ENCODE results near the gene FAM118A. TPM values are rescaled to one million over a fixed set of nuclear protein-coding genes. Genes with fewer than 3 reads are reported as not detected.
"Not testable (repeated sequence)": the region's sequence is repeated elsewhere in the genome, so short reads cannot be mapped to it uniquely, and the experiment has no call there.

The FAM118A gene
- 89.7 and 121 TPM in 2 replicates for total RNA-seq (ENCODE audit: low replicate concordance)
- long read RNA-seq, partial matches to known transcripts: 8 of 45 reads
- long read RNA-seq, other reads (novel, unspliced or antisense): 33 of 45 reads

DNA sequence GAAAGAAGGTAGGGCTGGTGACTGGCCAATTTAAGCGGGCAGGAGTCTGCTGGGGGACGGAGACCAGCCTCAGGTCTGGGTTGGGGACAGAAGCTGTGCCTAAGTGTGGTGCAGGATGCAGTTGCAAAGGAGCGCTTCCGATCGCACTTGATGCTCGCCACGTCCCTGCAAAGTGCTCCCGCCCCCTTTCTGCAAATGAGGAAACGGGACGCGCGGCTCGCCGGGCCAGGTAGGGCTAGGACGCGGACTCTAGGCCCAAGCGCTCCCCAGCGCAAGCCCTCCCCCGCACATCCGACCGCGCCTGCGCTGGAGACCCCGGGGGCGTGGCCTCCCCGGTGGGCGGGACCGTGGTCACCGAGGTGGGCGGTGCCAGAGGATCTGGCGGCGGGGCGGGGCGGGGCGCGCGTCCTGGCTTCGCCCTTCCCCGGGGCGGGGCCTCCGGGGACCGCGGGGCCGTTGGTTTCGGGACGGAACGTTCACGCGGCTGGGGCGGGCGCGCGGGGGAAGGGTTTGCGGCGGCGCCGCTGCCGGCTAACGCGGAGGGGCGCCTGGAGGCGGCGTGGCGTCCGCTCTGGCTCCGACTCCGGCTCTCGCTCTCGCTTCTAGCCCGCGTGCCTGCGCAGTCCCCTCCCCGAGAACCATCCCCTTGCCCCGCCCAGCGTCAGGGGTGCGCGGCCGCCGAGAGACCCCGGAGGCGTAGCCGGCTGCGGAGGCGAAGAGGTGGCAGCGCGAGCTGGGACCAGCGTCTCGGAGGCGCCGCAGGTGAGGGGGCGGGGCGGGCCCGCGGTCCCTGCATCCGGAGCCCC, at the start of gene FAM118A:
TSS of gene FAM118A (plus strand) at position 513 of the 806 bp plus-strand sequence. CDS start 12,446 bp downstream, outside the sequence.
- H3K4me1 Mint-ChIP-seq (ENCODE audit: unreplicated experiment): peaks cover 31% of the 10 kb centered on the region
- peak within 1 kb of the TSS; percentile 94 for H3K27ac Mint-ChIP-seq
- peaks cover 15% of the 10 kb centered on the region for H3K36me3 Mint-ChIP-seq
- DNase-seq (ENCODE audit: extremely low spot score, unreplicated experiment): peak; percentile 100
- H3K9me3 Mint-ChIP-seq: no peaks in the 10 kb centered on the region
- H3K27me3 Mint-ChIP-seq: peaks cover 3% of the 10 kb centered on the region
- TF ChIP-seq, protein P1, sequence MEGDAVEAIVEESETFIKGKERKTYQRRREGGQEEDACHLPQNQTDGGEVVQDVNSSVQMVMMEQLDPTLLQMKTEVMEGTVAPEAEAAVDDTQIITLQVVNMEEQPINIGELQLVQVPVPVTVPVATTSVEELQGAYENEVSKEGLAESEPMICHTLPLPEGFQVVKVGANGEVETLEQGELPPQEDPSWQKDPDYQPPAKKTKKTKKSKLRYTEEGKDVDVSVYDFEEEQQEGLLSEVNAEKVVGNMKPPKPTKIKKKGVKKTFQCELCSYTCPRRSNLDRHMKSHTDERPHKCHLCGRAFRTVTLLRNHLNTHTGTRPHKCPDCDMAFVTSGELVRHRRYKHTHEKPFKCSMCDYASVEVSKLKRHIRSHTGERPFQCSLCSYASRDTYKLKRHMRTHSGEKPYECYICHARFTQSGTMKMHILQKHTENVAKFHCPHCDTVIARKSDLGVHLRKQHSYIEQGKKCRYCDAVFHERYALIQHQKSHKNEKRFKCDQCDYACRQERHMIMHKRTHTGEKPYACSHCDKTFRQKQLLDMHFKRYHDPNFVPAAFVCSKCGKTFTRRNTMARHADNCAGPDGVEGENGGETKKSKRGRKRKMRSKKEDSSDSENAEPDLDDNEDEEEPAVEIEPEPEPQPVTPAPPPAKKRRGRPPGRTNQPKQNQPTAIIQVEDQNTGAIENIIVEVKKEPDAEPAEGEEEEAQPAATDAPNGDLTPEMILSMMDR (conservative IDR thresholded peaks at IDR 0.05): peak; percentile 14
- peak within 1 kb of the TSS; percentile 90 for H3K4me3 Mint-ChIP-seq

DNA sequence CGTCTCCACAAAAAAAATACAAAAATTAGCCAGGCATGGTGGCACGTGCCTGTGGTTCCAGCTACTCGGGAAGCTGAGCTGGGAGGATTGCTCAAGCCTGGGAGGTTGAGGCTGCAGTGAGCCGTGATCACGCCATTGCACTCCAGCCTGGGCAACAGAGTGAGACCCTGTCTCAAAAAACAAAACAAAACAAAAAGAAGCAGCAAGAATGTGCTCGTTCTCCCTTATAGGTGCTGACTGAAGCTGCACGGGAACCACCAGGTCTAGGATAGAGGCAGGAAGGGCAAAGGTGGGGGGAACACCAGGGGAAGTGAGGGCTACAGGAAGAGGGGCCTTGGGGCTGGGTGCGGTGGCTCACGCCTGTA, 49.4 kb upstream of the FAM118A start:
- not testable (repeated sequence) for H3K36me3 Mint-ChIP-seq; H3K27ac Mint-ChIP-seq; H3K4me1 Mint-ChIP-seq (ENCODE audit: unreplicated experiment); H3K9me3 Mint-ChIP-seq; H3K4me3 Mint-ChIP-seq; DNase-seq (ENCODE audit: extremely low spot score, unreplicated experiment); H3K27me3 Mint-ChIP-seq

DNA sequence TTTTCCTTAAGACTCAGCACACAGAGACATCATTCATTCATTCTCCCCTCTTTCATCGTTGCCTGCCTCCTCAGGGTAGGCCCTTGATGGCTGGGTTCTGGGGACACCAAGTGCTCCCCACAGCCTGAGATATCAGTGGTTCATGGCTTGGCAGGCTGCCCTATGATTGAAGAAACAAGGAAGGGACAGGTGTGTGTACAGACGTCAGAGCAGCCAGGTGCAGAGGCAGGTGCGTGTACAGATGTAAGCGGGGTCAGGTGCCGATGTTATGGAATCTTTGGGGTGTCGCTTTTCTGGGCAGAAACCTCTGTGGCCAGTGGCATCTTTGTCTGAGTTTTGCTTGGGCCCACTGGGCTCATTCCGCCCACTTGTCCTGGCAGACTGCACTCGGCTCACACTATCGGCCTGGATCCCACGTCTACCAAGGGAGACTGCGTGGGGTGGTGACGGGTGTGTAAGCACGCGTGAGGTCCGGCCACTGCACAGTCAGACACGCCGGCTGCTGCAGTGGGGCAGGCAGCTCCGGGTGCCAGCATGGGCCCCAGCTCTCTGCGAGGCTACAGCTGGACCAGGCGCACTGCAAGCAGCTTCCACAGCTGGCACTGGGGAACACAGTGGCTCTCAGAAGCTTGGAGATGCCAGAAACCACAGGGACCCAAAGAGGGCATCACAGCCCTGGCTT, 48.2 kb upstream of the FAM118A start:
- Mint-ChIP-seq H3K4me3 (no peak overlapping the region), H3K9me3 (no peaks in the 10 kb centered on the region), H3K36me3 (no peaks in the 10 kb centered on the region), H3K27me3 (peaks cover 6% of the 10 kb centered on the region), H3K27ac (no peak overlapping the region), H3K4me1 (ENCODE audit: unreplicated experiment) (peaks cover 8% of the 10 kb centered on the region)
- TF ChIP-seq, protein P1 (conservative IDR thresholded peaks at IDR 0.05): no peak
- DNase-seq (ENCODE audit: extremely low spot score, unreplicated experiment): no peak

DNA sequence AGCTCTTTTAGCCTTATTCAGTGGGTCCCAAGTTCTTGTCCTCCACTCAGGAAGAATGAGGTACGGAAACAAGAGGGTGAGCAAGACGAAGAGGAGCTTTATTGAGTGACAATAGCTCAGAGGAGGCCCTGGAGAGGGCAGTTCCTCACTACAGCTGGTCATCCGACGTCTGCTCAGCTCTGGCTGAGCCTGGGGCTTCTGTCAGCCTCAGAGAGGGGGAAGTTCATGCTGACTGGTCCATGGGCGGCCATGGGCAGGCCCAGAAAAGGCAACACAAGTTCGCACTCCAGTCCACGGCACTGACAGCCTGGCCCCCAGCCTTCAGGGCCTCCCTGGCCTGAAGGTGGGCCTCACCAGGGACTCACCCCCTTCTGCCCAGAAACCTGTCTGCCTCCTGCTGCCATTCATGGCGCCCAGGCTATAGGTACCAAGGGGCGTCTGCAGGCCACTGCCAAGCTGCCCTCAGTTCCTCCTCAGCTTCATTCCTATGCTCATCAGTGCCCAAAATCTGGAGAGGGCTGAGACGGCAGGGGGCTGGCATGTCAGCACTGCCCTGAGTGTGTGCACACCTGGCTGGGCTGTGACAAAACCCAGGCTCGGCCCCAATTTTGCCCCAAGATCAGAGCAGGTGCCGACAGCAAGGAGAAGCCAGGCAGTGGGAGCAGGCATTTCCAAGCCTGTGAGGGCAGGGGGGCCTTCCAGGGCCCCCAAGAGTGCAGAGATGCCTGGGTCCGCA, 47.4 kb upstream of the FAM118A start:
- Mint-ChIP-seq H3K9me3 (no peaks in the 10 kb centered on the region), H3K4me1 (ENCODE audit: unreplicated experiment) (peaks cover 8% of the 10 kb centered on the region), H3K27ac (no peak overlapping the region), H3K36me3 (no peaks in the 10 kb centered on the region), H3K4me3 (no peak overlapping the region), H3K27me3 (peaks cover 10% of the 10 kb centered on the region)
- no peak for DNase-seq (ENCODE audit: extremely low spot score, unreplicated experiment)
- TF ChIP-seq, protein P1 (conservative IDR thresholded peaks at IDR 0.05): no peak

DNA sequence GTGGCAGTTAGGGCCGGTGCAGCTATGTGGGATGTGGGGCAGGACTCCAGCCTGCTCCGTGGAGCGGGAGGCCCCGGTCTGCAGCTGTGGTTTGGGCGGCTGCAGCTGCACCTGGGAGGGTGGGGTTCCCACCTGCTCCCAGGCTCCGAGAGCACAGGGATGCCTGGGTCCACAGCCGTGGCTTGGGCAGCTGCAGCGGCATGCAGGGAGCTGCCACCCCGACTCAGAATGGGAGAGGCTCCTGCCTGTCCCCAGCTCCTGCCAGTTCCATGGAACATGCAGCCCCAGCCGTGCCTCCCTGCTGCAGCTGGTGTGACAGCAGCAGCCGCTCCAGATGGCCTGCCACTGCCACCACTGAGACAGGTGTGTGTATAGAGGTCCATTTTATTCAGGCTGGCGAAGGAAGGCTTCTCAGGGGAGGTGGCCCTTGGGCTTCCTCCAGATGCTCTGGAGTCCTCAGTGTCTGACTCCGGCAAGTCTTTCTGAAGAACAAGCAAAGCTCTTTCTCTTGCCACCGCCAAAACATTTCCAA, 46.7 kb upstream of the FAM118A start:
- Mint-ChIP-seq H3K4me1 (ENCODE audit: unreplicated experiment) (peaks cover 8% of the 10 kb centered on the region), H3K27ac (no peak overlapping the region), H3K36me3 (no peaks in the 10 kb centered on the region), H3K4me3 (no peak overlapping the region), H3K9me3 (no peaks in the 10 kb centered on the region), H3K27me3 (peaks cover 10% of the 10 kb centered on the region)
- DNase-seq (ENCODE audit: extremely low spot score, unreplicated experiment): no peak
- TF ChIP-seq, protein P1 (conservative IDR thresholded peaks at IDR 0.05): no peak
